HUES6 (cell line): ENCODE measurements around the gene HES2.
"Not testable (repeated sequence)": the region's sequence is repeated elsewhere in the genome, so short reads cannot be mapped to it uniquely, and the experiment has no call there.

Source experiments
- H3K27ac ChIP-seq: 2 replicates; pipeline ENCODE4 v1.7.0; 2013; ENCODE audit warnings: low read depth, mild to moderate bottlenecking, low read length, inconsistent platforms
- H3K27me3 ChIP-seq: 2 replicates; pipeline ENCODE4 v1.6.1; 2013; ENCODE audit warnings: low read length; ENCODE audit not compliant: control insufficient read depth, insufficient read depth
- H3K36me3 ChIP-seq: 2 replicates; pipeline ENCODE4 v1.6.1; 2013; ENCODE audit warnings: low read length; ENCODE audit not compliant: control insufficient read depth, insufficient read depth
- H3K4me1 ChIP-seq: 2 replicates; pipeline ENCODE4 v1.6.1; 2013; ENCODE audit warnings: low read length; ENCODE audit not compliant: control insufficient read depth, insufficient read depth
- H3K4me3 ChIP-seq: 2 replicates; pipeline ENCODE4 v1.5.1; 2013; ENCODE audit warnings: low read depth, low read length
- H3K9ac ChIP-seq: one replicate; pipeline ENCODE4 v1.6.1; 2013; ENCODE audit warnings: mild to moderate bottlenecking, low read length
- H3K9me3 ChIP-seq: 2 replicates; pipeline ENCODE4 v1.6.1; 2013; ENCODE audit warnings: low read depth, low read length; ENCODE audit not compliant: control insufficient read depth, insufficient read depth

HES2 gene

GRCh38 chr1:6453895-6454855 lies 34.5 kb upstream of the HES2 start:
- H3K9me3 ChIP-seq, H3K9ac ChIP-seq, H3K36me3 ChIP-seq, H3K27ac ChIP-seq: not testable (repeated sequence)
- H3K4me3 ChIP-seq = peak overlapping the region; percentile 39; the same call in 1 of the 2 replicates
- H3K27me3 ChIP-seq = peaks cover 40% of the 10 kb centered on the region
- H3K4me1 ChIP-seq = peaks cover 17% of the 10 kb centered on the region

DNA sequence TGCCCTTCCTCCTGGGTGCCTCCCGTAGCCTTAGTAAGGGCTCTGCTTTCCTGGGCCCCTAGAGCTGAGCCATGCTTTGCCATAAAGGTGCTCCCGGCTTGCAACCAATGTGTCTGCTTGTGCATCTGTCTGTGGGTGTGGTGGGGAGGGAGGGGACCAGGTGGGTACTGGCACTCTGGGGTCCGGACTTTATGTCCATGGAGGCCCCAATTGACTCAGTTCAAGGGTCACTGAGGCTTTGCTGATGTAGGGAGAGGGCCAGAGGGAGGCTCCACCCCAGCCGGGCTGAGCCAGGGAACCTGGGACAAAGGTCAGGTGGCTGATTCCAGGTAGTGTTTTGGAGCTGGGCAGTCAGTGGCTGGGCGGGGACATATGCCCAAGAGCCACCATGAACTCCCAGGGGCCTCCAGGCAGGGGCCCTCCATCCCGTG lies 31.2 kb upstream of the HES2 start:
- Histone ChIP-seq H3K4me1 (peaks cover 22% of the 10 kb centered on the region), H3K36me3 (no peaks in the 10 kb centered on the region), H3K27ac (no peak overlapping the region), H3K9ac (no peak overlapping the region), H3K27me3 (peaks cover 61% of the 10 kb centered on the region), H3K4me3 (no peak overlapping the region), H3K9me3 (no peaks in the 10 kb centered on the region)

- not testable (repeated sequence) for H3K9me3 ChIP-seq, H3K36me3 ChIP-seq, H3K27ac ChIP-seq, H3K9ac ChIP-seq, H3K4me3 ChIP-seq
- peaks cover 20% of the 10 kb centered on the region for H3K4me1 ChIP-seq
- H3K27me3 ChIP-seq = peaks cover 59% of the 10 kb centered on the region
These were observed 30.8 kb upstream of the HES2 start for GRCh38 chr1:6450486-6450885.

DNA sequence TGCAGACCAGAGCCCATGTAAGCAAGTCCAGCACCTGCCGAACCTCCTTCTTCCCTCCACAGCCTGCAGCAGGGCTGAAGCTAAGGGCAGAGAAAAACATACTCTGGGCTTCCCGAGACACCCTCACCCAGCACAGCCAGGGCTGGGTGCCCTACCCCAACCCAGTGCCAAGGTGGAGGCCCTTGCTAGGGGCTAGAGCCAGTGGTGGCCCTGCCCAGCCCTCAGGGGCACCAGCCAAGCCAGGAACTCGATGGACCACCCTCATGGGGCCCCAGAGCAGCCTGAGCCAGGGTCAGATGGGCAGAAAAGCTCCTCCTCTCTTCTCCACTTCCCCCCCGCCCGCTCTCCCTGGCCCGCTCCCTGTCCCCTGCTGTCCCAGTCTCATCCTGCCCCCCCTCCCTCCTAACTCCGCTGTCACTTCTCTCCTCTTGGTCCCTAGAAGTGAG lies 30.3 kb upstream of the HES2 start:
- Histone ChIP-seq H3K4me3 (no peak overlapping the region), H3K27ac (no peak overlapping the region), H3K9ac (no peak overlapping the region), H3K4me1 (peaks cover 18% of the 10 kb centered on the region), H3K36me3 (no peaks in the 10 kb centered on the region), H3K9me3 (no peaks in the 10 kb centered on the region), H3K27me3 (peaks cover 56% of the 10 kb centered on the region)

GRCh38 chr1:6448749-6449631 lies 29.3 kb upstream of the HES2 start:
- Histone ChIP-seq H3K9me3 (no peaks in the 10 kb centered on the region), H3K4me1 (peaks cover 18% of the 10 kb centered on the region), H3K9ac (no peak overlapping the region), H3K36me3 (no peaks in the 10 kb centered on the region), H3K4me3 (peak overlapping the region; percentile 64), H3K27ac (no peak overlapping the region), H3K27me3 (peaks cover 48% of the 10 kb centered on the region)

DNA sequence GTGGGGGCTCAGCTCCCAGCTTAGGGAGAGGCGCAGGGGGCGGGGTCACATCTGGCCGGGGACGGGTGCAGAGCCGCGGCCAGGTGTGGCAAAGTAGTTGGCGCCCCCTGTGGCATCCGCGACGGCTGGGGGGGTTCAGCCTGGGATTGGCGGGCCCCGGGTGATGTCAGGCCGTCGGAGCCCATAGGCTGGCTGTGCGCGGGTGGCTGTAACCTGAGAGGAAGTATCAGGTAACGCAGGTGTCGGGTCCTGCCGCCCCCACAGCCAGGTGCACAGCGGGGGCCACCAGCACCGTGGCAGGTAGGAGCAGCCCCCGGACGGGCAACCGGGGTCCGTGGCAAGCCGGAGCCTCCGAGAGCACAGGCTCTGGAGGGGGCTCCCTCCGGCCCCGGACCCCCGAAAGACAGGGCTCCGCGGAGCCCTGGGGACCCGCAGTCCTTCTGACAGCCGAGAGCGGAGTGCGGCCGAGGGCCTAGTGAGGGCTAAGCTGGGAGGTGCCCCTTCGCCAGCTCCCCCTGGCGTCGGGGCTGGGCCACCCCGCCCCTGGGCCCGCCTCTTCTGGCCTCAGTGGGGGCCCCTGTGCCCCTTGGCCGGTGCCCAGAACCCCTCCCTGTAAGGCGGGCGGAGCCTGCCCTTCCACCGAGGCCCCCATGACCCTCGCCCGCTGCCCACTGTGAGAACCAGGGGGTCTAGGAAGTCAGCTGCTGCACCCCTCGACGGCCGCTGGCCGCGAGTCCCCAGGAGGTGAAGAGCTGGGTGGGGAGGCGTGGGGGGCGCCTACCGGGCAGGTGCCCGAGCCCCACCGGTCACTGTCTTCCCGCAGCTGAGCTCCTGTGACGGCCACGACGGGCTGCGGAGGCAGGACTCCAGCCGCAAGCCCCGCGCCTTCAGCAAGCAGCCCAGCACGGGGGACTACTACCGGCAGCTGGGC lies 28.4 kb upstream of the HES2 start:
- Histone ChIP-seq H3K27ac (no peak overlapping the region), H3K9me3 (no peaks in the 10 kb centered on the region), H3K9ac (no peak overlapping the region), H3K4me1 (peaks cover 14% of the 10 kb centered on the region), H3K27me3 (peaks cover 40% of the 10 kb centered on the region), H3K36me3 (no peaks in the 10 kb centered on the region), H3K4me3 (peak overlapping the region; percentile 64)

GRCh38 chr1:6447016-6447817 lies 27.5 kb upstream of the HES2 start:
- H3K36me3 ChIP-seq = no peaks in the 10 kb centered on the region
- H3K4me1 ChIP-seq = peaks cover 14% of the 10 kb centered on the region
- H3K27ac ChIP-seq = no peak overlapping the region
- H3K4me3 ChIP-seq = peak overlapping the region; percentile 64
- peak overlapping the region; percentile 34 for H3K9ac ChIP-seq
- H3K27me3 ChIP-seq = peaks cover 40% of the 10 kb centered on the region
- H3K9me3 ChIP-seq = no peaks in the 10 kb centered on the region

DNA sequence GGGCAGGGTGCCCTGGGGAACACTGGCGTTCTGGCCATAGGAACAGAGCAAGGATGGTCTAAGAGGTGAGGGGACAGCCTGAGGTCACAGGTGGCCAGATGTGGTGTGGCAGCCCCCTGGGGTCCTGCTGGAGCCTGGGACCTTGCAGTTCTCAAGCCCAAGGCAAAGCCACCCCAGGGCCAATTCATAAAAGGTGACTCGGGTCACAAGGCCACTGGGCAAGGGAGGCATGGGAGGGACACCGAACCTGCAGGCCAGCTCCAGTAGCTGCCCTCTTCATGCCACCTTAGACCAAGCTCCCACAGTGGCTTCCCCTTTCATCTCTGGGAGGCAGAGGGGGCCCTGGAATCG lies 26.9 kb upstream of the HES2 start:
- no peaks in the 10 kb centered on the region for H3K9me3 ChIP-seq
- H3K9ac ChIP-seq = no peak overlapping the region
- H3K27me3 ChIP-seq = peaks cover 44% of the 10 kb centered on the region
- no peak overlapping the region for H3K27ac ChIP-seq
- peak overlapping the region; percentile 64 for H3K4me3 ChIP-seq
- peaks cover 14% of the 10 kb centered on the region for H3K4me1 ChIP-seq
- H3K36me3 ChIP-seq = no peaks in the 10 kb centered on the region

DNA sequence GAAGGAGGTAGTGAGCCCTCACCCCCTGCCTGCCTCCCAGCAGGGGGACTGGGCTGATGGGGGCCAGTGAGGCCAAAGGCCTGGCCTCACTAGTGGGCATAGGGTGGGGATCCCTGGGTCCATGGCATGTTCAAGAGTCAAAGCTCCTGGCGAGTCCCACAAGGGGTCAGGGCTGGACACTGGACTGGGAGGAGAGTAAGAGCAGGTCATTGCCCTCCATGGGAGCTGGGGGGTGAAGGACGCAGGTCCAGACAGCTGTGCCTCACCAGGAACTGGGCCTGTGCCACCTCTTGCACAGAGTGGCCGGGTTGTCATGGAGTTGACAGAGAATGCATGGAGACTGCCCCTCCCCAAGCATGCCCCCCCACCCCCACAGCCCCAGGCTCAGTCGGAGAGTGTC lies 26.2 kb upstream of the HES2 start:
- H3K9ac ChIP-seq, H3K36me3 ChIP-seq, H3K4me3 ChIP-seq, H3K9me3 ChIP-seq, H3K27ac ChIP-seq: not testable (repeated sequence)
- peaks cover 51% of the 10 kb centered on the region for H3K27me3 ChIP-seq
- H3K4me1 ChIP-seq = peaks cover 14% of the 10 kb centered on the region
